Activated CD8-positive, alpha-beta memory T cell treated with anti-CD3 and anti-CD28 coated beads, Interleukin-2, amount 50 U/mL, for 1 hour (primary cell): ENCODE measurements around the gene STYXL1.

Source experiments
- DNase-seq: peaks from one replicate; pipeline ENCODE4 v3.0.0-alpha.2; 2020; ENCODE audit errors: extremely low read depth

Gene STYXL1

GRCh38 chr7:75979759-75980429, 67.9 kb downstream of the STYXL1 start:
- DNase-seq = no peak

- DNase-seq = no peak
Observed at GRCh38 chr7:75977743-75978142, 70.1 kb downstream of the STYXL1 start.

GRCh38 chr7:75971961-75972763, 75.6 kb downstream of the STYXL1 start:
- DNase-seq = no peak

- DNase-seq = no peak
Observed at GRCh38 chr7:75971309-75971960, 76.4 kb downstream of the STYXL1 start.

- no peak for DNase-seq
Observed at GRCh38 chr7:75969704-75970498, 77.9 kb downstream of the STYXL1 start.

GRCh38 chr7:75969182-75969581, 78.6 kb downstream of the STYXL1 start:
- no peak for DNase-seq

- no peak for DNase-seq
Observed at GRCh38 chr7:75968561-75969001, 79.2 kb downstream of the STYXL1 start.

GRCh38 chr7:75968012-75968411, 79.8 kb downstream of the STYXL1 start:
- DNase-seq = no peak

- DNase-seq = no peak
Observed at GRCh38 chr7:75967487-75967997, 80.3 kb downstream of the STYXL1 start.

GRCh38 chr7:75967055-75967454, 80.7 kb downstream of the STYXL1 start:
- DNase-seq = no peak

- DNase-seq = no peak
Observed at GRCh38 chr7:75966190-75966961, 81.4 kb downstream of the STYXL1 start.

GRCh38 chr7:75965617-75966016, 82.2 kb downstream of the STYXL1 start:
- DNase-seq = no peak

- DNase-seq = no peak
Observed at GRCh38 chr7:75963381-75963995, 84.3 kb downstream of the STYXL1 start.

- DNase-seq = no peak
Observed at GRCh38 chr7:75962607-75963380, 85.0 kb downstream of the STYXL1 start.

- no peak for DNase-seq
Observed at GRCh38 chr7:75961218-75961617, 86.6 kb downstream of the STYXL1 start.

- no peak for DNase-seq
Observed at GRCh38 chr7:75960372-75960771, 87.4 kb downstream of the STYXL1 start.

GRCh38 chr7:75958802-75959543, 88.8 kb downstream of the STYXL1 start:
- no peak for DNase-seq

- no peak for DNase-seq
Observed at GRCh38 chr7:75957021-75957736, 90.6 kb downstream of the STYXL1 start.
